GM12878 (cell line): ENCODE measurements around the gene PXMP2. TPM values are rescaled to one million over a fixed set of nuclear protein-coding genes. Genes with fewer than 3 reads are reported as not detected.

Source experiments
- BHLHE40 ChIP-seq, 2 experiments: fragments of 450-650 bp in 1 of 2; IDR thresholded peaks; 2 replicates each; pipeline ENCODE4 v1.6.1; 2011 to 2017; ENCODE audit warnings: low read depth in 2 of 2, borderline replicate concordance in 1 of 2, improper control_type of control experiment in 1 of 2, low read length in 1 of 2, mild to moderate bottlenecking in 1 of 2
- CBX3 ChIP-seq: fragments of 200-600 bp; sonication (generic); IDR thresholded peaks from 2 replicates; pipeline ENCODE4 v1.6.1; 2016; ENCODE audit warnings: low read depth, borderline replicate concordance
- DPF2 ChIP-seq: fragments of 450-650 bp; IDR thresholded peaks from 2 replicates; pipeline ENCODE4 v1.6.1; 2017; ENCODE audit warnings: mild to moderate bottlenecking
- E2F8 ChIP-seq: fragments of 450-650 bp; IDR thresholded peaks from 2 replicates; pipeline ENCODE4 v1.6.1; 2018; ENCODE audit warnings: mild to moderate bottlenecking, low read depth, moderate library complexity; ENCODE audit not compliant: partially characterized antibody
- EGR1 ChIP-seq, 2 experiments: IDR thresholded peaks; 1 replicate in 1 of 2; 2 replicates in 1 of 2; pipeline ENCODE4 v1.6.1; 2011 to 2012; ENCODE audit warnings: low read depth in 2 of 2, low read length in 2 of 2, borderline replicate concordance in 1 of 2, mild to moderate bottlenecking in 1 of 2, moderate library complexity in 1 of 2
- ESRRA ChIP-seq: IDR thresholded peaks from 2 replicates; pipeline ENCODE4 v1.6.1; 2012; ENCODE audit warnings: mild to moderate bottlenecking, low read length, improper control_type of control experiment
- FOXK2 ChIP-seq: fragments of 450-650 bp; IDR thresholded peaks from 2 replicates; pipeline ENCODE4 v1.6.1; 2017; ENCODE audit warnings: mild to moderate bottlenecking, moderate library complexity
- LARP7 ChIP-seq: fragments of 450-650 bp; IDR thresholded peaks from 2 replicates; pipeline ENCODE4 v1.6.1; 2017; ENCODE audit warnings: mild to moderate bottlenecking
- MTA2 ChIP-seq: fragments of 450-650 bp; IDR thresholded peaks from 2 replicates; pipeline ENCODE4 v1.6.1; 2016; ENCODE audit warnings: low read depth, mild to moderate bottlenecking, moderate library complexity
- POLR2A ChIP-seq: IDR thresholded peaks from 2 replicates; pipeline ENCODE4 v1.6.1; 2011; ENCODE audit warnings: low read depth, mild to moderate bottlenecking, low read length
- PRDM15 ChIP-seq: fragments of 450-650 bp; formaldehyde crosslinking; IDR thresholded peaks from 2 replicates; pipeline ENCODE4 v1.4.0; 2020; ENCODE audit warnings: mild to moderate bottlenecking, moderate library complexity
- RBBP5 ChIP-seq: fragments of 200-600 bp; sonication (generic); conservative IDR thresholded peaks from 2 replicates; pipeline ENCODE4 v1.6.1; 2016
- SREBF2 ChIP-seq: IDR thresholded peaks from 2 replicates; pipeline ENCODE4 v1.6.1; 2012; ENCODE audit warnings: mild to moderate bottlenecking, low read length
- TARDBP ChIP-seq: IDR thresholded peaks from 2 replicates; pipeline ENCODE4 v1.6.1; 2016; ENCODE audit warnings: borderline replicate concordance
- USF2 ChIP-seq: IDR thresholded peaks from 2 replicates; pipeline ENCODE4 v1.6.1; 2011; ENCODE audit warnings: low read depth, low read length, improper control_type of control experiment, borderline replicate concordance
- ZBED1 ChIP-seq: IDR thresholded peaks from 2 replicates; pipeline ENCODE4 v1.6.1; 2016; ENCODE audit warnings: borderline replicate concordance
- ZNF24 ChIP-seq: fragments of 450-650 bp; IDR thresholded peaks from 2 replicates; pipeline ENCODE4 v1.6.1; 2017; ENCODE audit warnings: antibody characterized with exemption, mild to moderate bottlenecking
- ZNF274 ChIP-seq: IDR thresholded peaks from one replicate; pipeline ENCODE4 v1.8.0; 2011; ENCODE audit not compliant: insufficient read length, insufficient read depth
- ZNF687 ChIP-seq: fragments of 450-650 bp; IDR thresholded peaks from 2 replicates; pipeline ENCODE4 v1.6.1; 2017; ENCODE audit warnings: mild to moderate bottlenecking, moderate library complexity
- ZZZ3 ChIP-seq: IDR thresholded peaks from 2 replicates; pipeline ENCODE4 v1.6.1; 2011; ENCODE audit warnings: low read depth; ENCODE audit not compliant: control insufficient read depth, insufficient read length
- polyA plus RNA-seq, 11 experiments: library from polyadenylated mRNA; depleted of rRNA in 4 of 11; unstranded in 6 of 11; stranded (reverse) in 5 of 11; fragments of >200 nt; fragmentation: Nextera tagmentation in 4 of 11; fragmentation: Illumina TruSeq in 1 of 11; extraction: Ambion mirVana in 4 of 11; extraction: Trizol in 1 of 11; gene quantifications; 1 replicate in 1 of 11; 2 replicates in 10 of 11; pipeline versions ENCODE4 v1.2.1 to v1.2.3, GENCODE V29; 2011 to 2016; ENCODE audit warnings: inconsistent platforms in 2 of 11, missing spikeins in 2 of 11, low read depth in 1 of 11
- total RNA-seq, 4 experiments: library from RNA; depleted of rRNA in 3 of 4; stranded (reverse); fragments of >200 nt in 3 of 4; fragmentation: Illumina TruSeq in 1 of 4; extraction: Trizol in 1 of 4; gene quantifications; 2 replicates each; pipeline versions ENCODE4 v1.2.1 to v1.2.3, GENCODE V29; 2013 to 2021

PXMP2 gene
- total and polyA plus RNA-seq, 10 of the 15 experiments (the other 5 are each of a cell fraction or from before 2014, with no cell fraction given) = 4.0 to 97.8 (median 42.0) TPM

- TF ChIP-seq USF2 = no peak
- 0 out of 2 replicates have a peak, but pooled peaks have one; percentile 25 for TF ChIP-seq ZNF24
- 0 out of 2 replicates have a peak, but pooled peaks have one; percentile 19 for TF ChIP-seq ESRRA
- peak; percentile 35; the same call in 1 of the 2 replicates for TF ChIP-seq MTA2
- TF ChIP-seq BHLHE40 (IDR thresholded peaks at IDR 0.05; ENCODE audit: borderline replicate concordance in 1 of 2, low read depth in 2 of 2, low read length in 1 of 2) = peak in 1 of 2 experiments; percentile 89
- TF ChIP-seq E2F8 = no peak
- no peak for TF ChIP-seq PRDM15
- TF ChIP-seq DPF2 = peak; percentile 80
- TF ChIP-seq TARDBP = no peak
- TF ChIP-seq ZNF687 = peak; percentile 77
- TF ChIP-seq ZZZ3 = no peak
- peak; percentile 89 for TF ChIP-seq POLR2A
- no peak for TF ChIP-seq SREBF2
- no peak for TF ChIP-seq RBBP5
- no peak for TF ChIP-seq ZNF274
- peak; percentile 71; the same call in 1 of the 2 replicates for TF ChIP-seq LARP7
- TF ChIP-seq ZBED1 = no peak
- no peak for TF ChIP-seq FOXK2
- TF ChIP-seq EGR1 (IDR thresholded peaks at IDR 0.05; ENCODE audit: borderline replicate concordance in 1 of 2, low read depth in 2 of 2, low read length in 2 of 2) = peak; percentile 61 to 64; a peak in 2 of 3 replicates
- no peak for TF ChIP-seq CBX3
Measured at GRCh38 chr12:132710405-132711079, 23.2 kb downstream of the PXMP2 start, which contains the start of gene PGAM5 (continued).
